Measurements from ENCODE around the gene MTF1.
A peak's percentile ranks its signal among the peaks of the same experiment; 100 is the strongest.

Gene MTF1

GRCh38 chr1:37879865-37880264, 20.5 kb upstream of the MTF1 start:
- H2BK12ac ChIP-seq (ENCODE audit: low read length in 2 of 2), result no peak overlapping the region
- H3K4ac ChIP-seq (ENCODE audit: low read depth in 1 of 2, low read length in 2 of 2), result no peak overlapping the region
- WGBS, result 96% methylated on average over 4 of the region's 4 CpGs
- peaks cover 5% of the 10 kb centered on the region for H3K79me1 ChIP-seq (replicated peaks; ENCODE audit: low read length, poor library complexity, severe bottlenecking)
- H3K4me3 ChIP-seq (ENCODE audit: insufficient read depth in 1 of 2, low read depth in 1 of 2, low read length in 2 of 2), result no peak overlapping the region
- H3K27ac ChIP-seq (ENCODE audit: low read length, poor library complexity, severe bottlenecking), result no peak overlapping the region
- H2AFZ ChIP-seq (ENCODE audit: low read depth, low read length), result no peak overlapping the region
- peaks cover 39 to 83% of the 10 kb centered on the region in 2 experiments for H3K36me3 ChIP-seq (ENCODE audit: control insufficient read depth in 1 of 2, insufficient read depth in 2 of 2, low read depth in 1 of 2, low read length in 2 of 2)
- no peak overlapping the region for H3K4me2 ChIP-seq (ENCODE audit: low read length, poor library complexity, severe bottlenecking)
- no peak overlapping the region for H3K9ac ChIP-seq (ENCODE audit: low read length)
- no peaks in the 10 kb centered on the region for H3K9me3 ChIP-seq (ENCODE audit: control insufficient read depth, low read length)
- no peak overlapping the region for H3K23ac ChIP-seq (ENCODE audit: low read length in 2 of 2)
- no peak overlapping the region for H3K18ac ChIP-seq (ENCODE audit: low read depth in 1 of 2, low read length in 2 of 2)
- no peak overlapping the region for H2BK15ac ChIP-seq (ENCODE audit: low read depth, poor library complexity, severe bottlenecking)
- H4K8ac ChIP-seq (ENCODE audit: low read length), result no peak overlapping the region
- DNase-seq, result no peak
- H2BK120ac ChIP-seq (ENCODE audit: low read depth, low read length), result no peak overlapping the region
- H3K4me1 ChIP-seq (ENCODE audit: control insufficient read depth, insufficient read depth, low read depth, low read length), result peaks cover 4% of the 10 kb centered on the region
- H3K27me3 ChIP-seq (ENCODE audit: control insufficient read depth in 1 of 2, insufficient read depth in 1 of 2, low read length in 2 of 2), result no peaks in the 10 kb centered on the region
- H2AK5ac ChIP-seq (ENCODE audit: low read length, severe bottlenecking), result no peak overlapping the region
- H3K14ac ChIP-seq (ENCODE audit: low read length in 2 of 2), result no peak overlapping the region
- peak overlapping the region; percentile 24 for H2BK5ac ChIP-seq (ENCODE audit: low read depth, low read length, poor library complexity, severe bottlenecking)
- no peak overlapping the region for H4K91ac ChIP-seq (ENCODE audit: low read length)

GRCh38 chr1:37878071-37878470, 18.7 kb upstream of the MTF1 start:
- no peak overlapping the region for H3K14ac ChIP-seq (ENCODE audit: low read length in 2 of 2)
- WGBS, result 95% methylated on average over 6 of the region's 6 CpGs
- H4K91ac ChIP-seq (ENCODE audit: low read length), result no peak overlapping the region
- no peak overlapping the region for H3K27ac ChIP-seq (ENCODE audit: low read length, poor library complexity, severe bottlenecking)
- H3K9me3 ChIP-seq (ENCODE audit: control insufficient read depth, low read length), result no peaks in the 10 kb centered on the region
- H4K8ac ChIP-seq (ENCODE audit: low read length), result no peak overlapping the region
- peaks cover 4% of the 10 kb centered on the region for H3K4me1 ChIP-seq (ENCODE audit: control insufficient read depth, insufficient read depth, low read depth, low read length)
- H2BK5ac ChIP-seq (ENCODE audit: low read depth, low read length, poor library complexity, severe bottlenecking), result no peak overlapping the region
- H3K36me3 ChIP-seq (ENCODE audit: control insufficient read depth in 1 of 2, insufficient read depth in 2 of 2, low read depth in 1 of 2, low read length in 2 of 2), result peaks cover 40 to 87% of the 10 kb centered on the region in 2 experiments
- H3K79me1 ChIP-seq (replicated peaks; ENCODE audit: low read length, poor library complexity, severe bottlenecking), result peaks cover 9% of the 10 kb centered on the region
- no peak overlapping the region for H3K4ac ChIP-seq (ENCODE audit: low read depth in 1 of 2, low read length in 2 of 2)
- no peak overlapping the region for H2AK5ac ChIP-seq (ENCODE audit: low read length, severe bottlenecking)
- no peak overlapping the region for H2BK12ac ChIP-seq (ENCODE audit: low read length in 2 of 2)
- no peaks in the 10 kb centered on the region for H3K27me3 ChIP-seq (ENCODE audit: control insufficient read depth in 1 of 2, insufficient read depth in 1 of 2, low read length in 2 of 2)
- H3K4me2 ChIP-seq (ENCODE audit: low read length, poor library complexity, severe bottlenecking), result no peak overlapping the region
- no peak overlapping the region for H3K18ac ChIP-seq (ENCODE audit: low read depth in 1 of 2, low read length in 2 of 2)
- no peak overlapping the region for H3K4me3 ChIP-seq (ENCODE audit: insufficient read depth in 1 of 2, low read depth in 1 of 2, low read length in 2 of 2)
- H3K23ac ChIP-seq (ENCODE audit: low read length in 2 of 2), result no peak overlapping the region
- H2AFZ ChIP-seq (ENCODE audit: low read depth, low read length), result no peak overlapping the region
- no peak overlapping the region for H2BK120ac ChIP-seq (ENCODE audit: low read depth, low read length)
- no peak overlapping the region for H2BK15ac ChIP-seq (ENCODE audit: low read depth, poor library complexity, severe bottlenecking)
- no peak for DNase-seq
- no peak overlapping the region for H3K9ac ChIP-seq (ENCODE audit: low read length)

- Histone ChIP-seq H3K4me2 (ENCODE audit: low read length, poor library complexity, severe bottlenecking) (no peak overlapping the region), H2BK120ac (ENCODE audit: low read depth, low read length) (no peak overlapping the region), H3K27ac (ENCODE audit: low read length, poor library complexity, severe bottlenecking) (no peak overlapping the region), H3K27me3 (ENCODE audit: control insufficient read depth in 1 of 2, insufficient read depth in 1 of 2, low read length in 2 of 2) (no peaks in the 10 kb centered on the region), H3K4ac (ENCODE audit: low read depth in 1 of 2, low read length in 2 of 2) (no peak overlapping the region), H3K79me1 (replicated peaks; ENCODE audit: low read length, poor library complexity, severe bottlenecking) (peaks cover 11% of the 10 kb centered on the region), H2BK12ac (ENCODE audit: low read length in 2 of 2) (no peak overlapping the region), H3K14ac (ENCODE audit: low read length in 2 of 2) (no peak overlapping the region), H3K36me3 (ENCODE audit: control insufficient read depth in 1 of 2, insufficient read depth in 2 of 2, low read depth in 1 of 2, low read length in 2 of 2) (peaks cover 43 to 80% of the 10 kb centered on the region in 2 experiments), H3K23ac (ENCODE audit: low read length in 2 of 2) (no peak overlapping the region), H3K9me3 (ENCODE audit: control insufficient read depth, low read length) (no peaks in the 10 kb centered on the region), H3K4me3 (ENCODE audit: insufficient read depth in 1 of 2, low read depth in 1 of 2, low read length in 2 of 2) (no peak overlapping the region), H4K91ac (ENCODE audit: low read length) (no peak overlapping the region), H2AK5ac (ENCODE audit: low read length, severe bottlenecking) (no peak overlapping the region), H3K9ac (ENCODE audit: low read length) (no peak overlapping the region), H2AFZ (ENCODE audit: low read depth, low read length) (no peak overlapping the region), H3K18ac (ENCODE audit: low read depth in 1 of 2, low read length in 2 of 2) (no peak overlapping the region), H4K8ac (ENCODE audit: low read length) (no peak overlapping the region), H2BK15ac (ENCODE audit: low read depth, poor library complexity, severe bottlenecking) (no peak overlapping the region), H2BK5ac (ENCODE audit: low read depth, low read length, poor library complexity, severe bottlenecking) (no peak overlapping the region), H3K4me1 (ENCODE audit: control insufficient read depth, insufficient read depth, low read depth, low read length) (peaks cover 4% of the 10 kb centered on the region)
- WGBS, result no CpG with 5 or more reads among the region's 1 CpG
- peak; percentile 19 for DNase-seq
Measured at GRCh38 chr1:37875833-37876232, 16.4 kb upstream of the MTF1 start.

GRCh38 chr1:37872692-37873091, 13.3 kb upstream of the MTF1 start:
- no peaks in the 10 kb centered on the region for H3K27me3 ChIP-seq (ENCODE audit: control insufficient read depth in 1 of 2, insufficient read depth in 1 of 2, low read length in 2 of 2)
- no peak overlapping the region for H2BK15ac ChIP-seq (ENCODE audit: low read depth, poor library complexity, severe bottlenecking)
- no peak overlapping the region for H2AFZ ChIP-seq (ENCODE audit: low read depth, low read length)
- H3K79me1 ChIP-seq (replicated peaks; ENCODE audit: low read length, poor library complexity, severe bottlenecking), result peaks cover 13% of the 10 kb centered on the region
- H3K36me3 ChIP-seq (ENCODE audit: control insufficient read depth in 1 of 2, insufficient read depth in 2 of 2, low read depth in 1 of 2, low read length in 2 of 2), result peaks cover 48 to 79% of the 10 kb centered on the region in 2 experiments
- no peak overlapping the region for H3K4ac ChIP-seq (ENCODE audit: low read depth in 1 of 2, low read length in 2 of 2)
- H3K4me1 ChIP-seq (ENCODE audit: control insufficient read depth, insufficient read depth, low read depth, low read length), result no peaks in the 10 kb centered on the region
- no peak overlapping the region for H3K14ac ChIP-seq (ENCODE audit: low read length in 2 of 2)
- H4K8ac ChIP-seq (ENCODE audit: low read length), result no peak overlapping the region
- H4K91ac ChIP-seq (ENCODE audit: low read length), result no peak overlapping the region
- no peak overlapping the region for H3K4me2 ChIP-seq (ENCODE audit: low read length, poor library complexity, severe bottlenecking)
- H3K9ac ChIP-seq (ENCODE audit: low read length), result no peak overlapping the region
- no peak overlapping the region for H2BK12ac ChIP-seq (ENCODE audit: low read length in 2 of 2)
- no peaks in the 10 kb centered on the region for H3K9me3 ChIP-seq (ENCODE audit: control insufficient read depth, low read length)
- no peak overlapping the region for H3K23ac ChIP-seq (ENCODE audit: low read length in 2 of 2)
- no peak overlapping the region for H3K4me3 ChIP-seq (ENCODE audit: insufficient read depth in 1 of 2, low read depth in 1 of 2, low read length in 2 of 2)
- H3K18ac ChIP-seq (ENCODE audit: low read depth in 1 of 2, low read length in 2 of 2), result no peak overlapping the region
- DNase-seq, result no peak
- H2BK120ac ChIP-seq (ENCODE audit: low read depth, low read length), result no peak overlapping the region
- WGBS, result no CpG with 5 or more reads among the region's 1 CpG
- H2BK5ac ChIP-seq (ENCODE audit: low read depth, low read length, poor library complexity, severe bottlenecking), result no peak overlapping the region
- H3K27ac ChIP-seq (ENCODE audit: low read length, poor library complexity, severe bottlenecking), result no peak overlapping the region
- H2AK5ac ChIP-seq (ENCODE audit: low read length, severe bottlenecking), result no peak overlapping the region
